Activated gamma-delta T cell treated with Interleukin-2 at 50 U/mL for 16 hours (primary cell): Measurements from ENCODE around the gene SYNJ1.
"Not testable (repeated sequence)": the region's sequence is repeated elsewhere in the genome, so short reads cannot be mapped to it uniquely, and the experiment has no call there.

Source experiments
- DNase-seq: peaks from one replicate; pipeline ENCODE4 v3.0.0-alpha.2; 2020

The SYNJ1 gene

DNA sequence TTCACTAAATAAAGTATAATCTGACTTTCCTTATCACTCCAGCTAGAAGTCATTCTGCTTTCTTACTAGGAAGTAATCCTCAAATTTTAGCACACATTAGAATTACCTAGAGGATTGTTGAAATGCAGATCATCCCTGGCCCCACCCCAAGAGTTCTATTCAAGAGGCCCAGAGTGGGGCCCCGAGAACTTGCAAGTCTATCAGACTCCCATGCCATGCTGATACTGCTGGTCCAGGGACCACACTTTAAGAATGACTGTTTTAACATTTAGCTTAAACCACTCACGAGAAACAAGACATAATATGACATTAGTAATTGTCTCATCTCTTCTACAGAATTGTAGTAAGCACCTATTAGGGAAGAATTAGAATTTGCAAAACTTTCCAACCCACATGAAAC is 7.7 kb upstream of the SYNJ1 start:
- no peak for DNase-seq

GRCh38 chr21:32733990-32734613 is 6.3 kb upstream of the SYNJ1 start:
- no peak for DNase-seq

- no peak for DNase-seq
Observed at GRCh38 chr21:32733356-32733755, 5.5 kb upstream of the SYNJ1 start.

DNA sequence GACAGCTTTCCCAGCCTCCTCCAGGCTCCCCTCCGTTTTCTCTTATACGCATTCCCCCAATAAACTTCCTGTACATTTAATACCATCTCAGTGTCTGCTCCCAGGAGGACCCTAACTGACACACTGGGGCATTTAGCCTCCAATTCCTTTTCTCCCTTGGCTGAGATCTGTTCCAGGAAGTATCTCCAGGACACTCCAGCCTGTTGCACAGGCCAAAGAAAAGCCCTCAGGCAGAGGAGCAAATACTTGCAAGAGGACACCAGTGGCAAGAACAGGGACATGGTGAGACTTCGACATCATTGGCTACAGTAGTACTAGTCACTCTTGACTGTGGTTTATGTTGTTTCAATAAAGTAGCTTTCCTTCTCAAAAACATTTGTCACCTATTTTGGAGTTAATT is 4.7 kb upstream of the SYNJ1 start:
- no peak for DNase-seq

DNA sequence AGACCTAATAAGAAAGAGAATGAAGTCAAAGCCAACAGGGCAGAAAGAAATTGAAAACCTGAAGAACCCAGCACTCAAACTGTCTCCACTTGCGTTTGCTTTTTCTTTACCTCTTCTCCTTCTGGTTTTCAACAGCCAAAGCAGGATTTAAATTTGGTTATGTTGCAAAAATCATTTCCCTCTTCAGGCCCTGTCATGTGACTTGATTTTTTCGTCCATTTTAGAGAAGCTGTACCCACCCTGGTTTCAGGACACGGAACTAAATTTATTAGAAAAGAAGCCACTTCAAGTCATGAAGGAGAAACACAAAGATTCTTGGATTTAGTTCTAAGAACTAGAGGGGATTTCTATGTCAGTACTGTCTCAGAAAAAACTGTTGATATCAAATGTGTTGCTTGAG is 1.0 kb upstream of the SYNJ1 start:
- no peak for DNase-seq

- no peak for DNase-seq
Observed at GRCh38 chr21:32728456-32728839, 635 bp upstream of the SYNJ1 start.

DNA sequence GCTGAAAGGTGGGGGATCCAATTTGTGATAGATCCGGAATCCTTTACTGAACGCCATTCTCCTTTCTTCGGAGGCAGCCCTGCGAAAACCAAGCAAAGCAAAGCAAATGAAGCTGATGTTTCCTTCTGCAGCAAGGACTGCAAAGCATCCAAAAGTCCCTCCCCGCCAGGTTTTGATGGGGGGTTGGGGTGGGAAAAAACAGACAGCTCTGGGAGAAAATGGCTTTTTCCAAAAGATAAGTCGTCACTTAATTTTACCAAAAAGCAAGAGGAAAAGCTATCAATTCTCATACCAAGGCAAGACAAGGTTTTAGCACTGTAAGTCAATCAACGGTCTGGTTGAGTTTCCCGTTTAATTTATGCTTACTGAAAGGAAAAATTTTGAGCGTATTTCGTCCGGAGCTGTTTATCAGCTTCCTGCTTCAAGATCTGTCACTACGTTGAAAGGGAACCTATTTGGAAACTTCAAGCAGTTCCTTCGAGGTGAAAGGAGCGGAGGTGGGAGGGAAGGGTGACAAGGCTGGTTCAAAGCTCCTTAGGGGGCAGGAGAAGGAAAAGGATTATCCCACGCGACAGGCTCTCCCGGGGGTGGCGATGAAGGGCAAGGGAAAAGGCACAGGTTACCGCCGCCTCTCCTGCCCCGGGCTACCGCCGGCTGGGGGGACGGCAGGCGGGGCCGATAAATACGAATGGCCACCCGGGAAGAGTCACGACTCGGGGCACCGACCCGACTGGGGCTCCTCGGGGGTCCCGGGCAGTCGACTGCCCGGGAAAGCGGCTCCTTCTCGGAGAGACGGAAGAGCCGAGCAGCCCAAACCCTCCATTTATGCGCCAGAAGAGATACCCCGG is 750 bp downstream of the SYNJ1 start:
- DNase-seq: no peak

DNA sequence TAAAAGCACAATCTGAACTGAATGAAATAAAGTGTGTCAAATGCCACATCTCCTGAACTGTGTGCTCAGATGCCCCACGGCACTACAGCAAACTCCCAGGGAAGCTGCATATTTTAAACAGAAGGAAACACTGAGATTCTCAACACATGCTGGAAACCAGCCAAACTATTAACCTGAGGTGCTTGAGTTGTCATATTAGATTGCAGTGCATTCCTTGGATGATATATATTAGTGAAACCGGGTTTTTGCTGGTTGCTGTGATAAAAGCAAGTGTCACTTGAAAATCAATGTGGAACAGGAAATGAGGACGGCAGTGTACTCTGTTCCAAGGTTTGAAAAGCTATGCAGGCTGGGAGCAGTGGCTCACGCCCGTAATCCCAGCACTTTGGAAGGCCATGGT is 8.7 kb downstream of the SYNJ1 start:
- no peak for DNase-seq

GRCh38 chr21:32717851-32718316 is 9.9 kb downstream of the SYNJ1 start:
- DNase-seq: no peak

DNA sequence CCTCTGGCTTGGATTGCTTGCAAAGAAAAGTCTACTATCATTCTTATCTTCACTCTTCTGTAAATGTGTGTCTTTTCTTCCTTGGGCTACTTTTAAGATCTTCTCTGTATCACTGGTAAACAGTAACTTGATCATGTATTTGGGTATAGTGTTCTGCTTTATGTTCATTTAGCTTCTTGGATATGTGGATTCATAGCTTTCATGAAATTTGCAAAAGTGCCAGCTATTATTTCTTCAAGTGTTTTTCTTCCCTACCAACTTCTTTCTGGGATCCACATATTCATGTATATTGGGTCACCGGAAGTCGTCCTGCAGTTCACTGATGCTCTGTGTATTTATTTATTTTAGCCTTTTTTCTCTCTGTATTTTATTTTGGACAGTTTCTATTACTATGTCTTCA is 11.3 kb downstream of the SYNJ1 start:
- no peak for DNase-seq

GRCh38 chr21:32713726-32714125 is 14.1 kb downstream of the SYNJ1 start:
- DNase-seq: no peak

DNA sequence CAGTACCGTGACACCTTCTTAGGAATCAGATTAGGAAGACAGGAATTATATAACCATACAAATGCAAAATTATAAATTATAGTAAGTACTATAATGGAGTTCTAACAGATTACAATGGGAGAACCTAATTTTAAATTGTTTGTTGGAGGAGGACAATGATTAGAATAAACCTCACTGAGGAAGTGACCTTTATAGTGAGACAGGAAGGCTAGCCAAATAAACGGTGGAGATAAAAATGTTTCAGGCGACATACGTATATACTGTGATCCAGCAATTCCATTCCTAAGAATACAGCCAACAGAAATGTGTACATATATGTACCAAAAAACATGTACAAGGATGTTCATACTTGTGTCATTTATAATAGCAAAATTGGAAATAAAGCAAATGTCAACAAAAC is 15.2 kb downstream of the SYNJ1 start:
- DNase-seq: no peak

DNA sequence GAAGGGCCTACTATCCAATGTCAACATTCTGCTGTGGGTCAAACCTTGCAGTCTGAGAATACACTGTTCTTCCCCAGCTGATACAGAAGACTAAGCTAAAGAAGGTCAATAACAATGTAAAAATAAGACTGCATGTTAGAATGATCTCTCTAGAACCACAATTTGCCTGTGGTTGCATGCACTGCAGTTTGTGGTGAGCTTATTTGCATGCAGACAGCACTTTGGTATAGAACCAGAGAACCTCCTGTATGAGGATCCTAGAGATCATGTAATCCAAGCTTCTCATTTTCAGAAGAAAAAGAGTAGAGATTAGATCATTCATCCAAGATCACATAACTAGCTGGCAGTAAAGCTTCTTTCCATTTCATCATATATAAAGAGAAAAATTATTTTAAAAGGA is 15.8 kb downstream of the SYNJ1 start:
- DNase-seq: no peak

- DNase-seq: no peak
Observed at GRCh38 chr21:32710987-32711386, 16.8 kb downstream of the SYNJ1 start.

DNA sequence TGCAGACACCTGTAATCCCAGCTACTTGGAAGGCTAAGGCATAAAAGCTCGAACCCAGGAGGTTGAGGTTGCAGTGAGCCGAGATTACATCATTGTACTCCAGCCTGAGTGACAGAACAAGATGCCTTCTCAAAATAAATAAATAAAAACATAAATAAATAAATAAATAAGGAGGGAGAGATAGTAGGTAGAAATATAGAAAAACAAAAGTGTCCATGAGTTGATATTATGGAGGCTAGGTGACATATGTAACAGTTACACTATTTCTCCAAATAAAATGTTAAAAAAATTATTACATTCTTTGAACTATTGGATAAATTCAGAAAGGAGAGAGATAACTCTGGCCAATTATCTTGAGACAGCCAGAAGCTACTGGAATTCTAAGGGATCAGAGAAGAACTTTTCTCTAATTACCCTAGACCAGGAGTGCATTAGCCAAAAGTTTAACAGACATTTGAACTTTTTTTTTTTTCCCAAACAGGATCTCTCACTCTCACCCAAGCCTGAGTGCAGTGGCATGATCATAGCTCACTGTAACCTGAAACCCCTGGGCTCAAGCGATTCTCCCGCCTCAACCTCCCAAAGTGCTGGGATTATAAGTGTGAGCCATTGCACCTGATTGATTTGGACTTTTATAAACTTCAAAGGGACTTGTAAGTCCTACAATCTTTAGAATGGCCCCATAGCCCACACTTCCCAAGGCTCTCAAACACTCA is 17.6 kb downstream of the SYNJ1 start:
- DNase-seq: no peak

- no peak for DNase-seq
Observed at GRCh38 chr21:32708069-32708468, 19.7 kb downstream of the SYNJ1 start.

DNA sequence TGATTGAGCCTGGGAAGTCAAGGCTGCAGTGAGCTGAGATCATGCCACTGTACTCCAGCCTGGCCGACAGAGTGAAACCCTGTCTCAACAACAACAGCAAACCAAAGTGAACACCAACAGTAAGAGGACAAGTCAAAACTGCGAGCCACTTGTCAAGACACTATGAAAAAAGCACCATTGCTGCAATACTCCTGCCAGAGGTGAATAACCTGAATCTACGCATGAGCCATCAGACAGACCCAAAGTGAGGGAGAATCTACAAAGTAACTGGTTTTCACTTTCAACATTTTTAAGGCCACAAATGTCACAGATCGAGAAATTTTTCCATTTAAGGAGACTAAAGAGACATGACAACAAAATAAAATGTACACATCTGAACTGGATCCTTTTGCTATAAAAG is 21.9 kb downstream of the SYNJ1 start:
- no peak for DNase-seq

DNA sequence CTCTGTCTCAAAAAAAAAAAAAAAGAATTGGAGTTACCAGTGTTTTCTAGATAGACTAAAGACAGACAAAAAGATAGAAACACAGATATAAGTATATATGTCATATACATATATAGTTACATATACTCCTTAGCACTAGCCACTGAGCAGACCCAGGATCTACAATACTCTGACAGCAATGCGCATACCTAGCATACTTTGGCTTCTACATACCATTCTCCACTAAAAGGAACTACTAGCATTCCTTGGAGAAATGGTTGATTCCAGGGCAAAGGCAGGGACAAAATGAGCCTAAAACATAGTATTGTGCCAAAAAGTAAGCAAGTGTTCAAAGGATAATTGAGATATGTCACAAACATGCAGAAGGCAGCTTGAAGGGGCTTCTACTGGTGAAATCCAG is 22.7 kb downstream of the SYNJ1 start:
- no peak for DNase-seq

DNA sequence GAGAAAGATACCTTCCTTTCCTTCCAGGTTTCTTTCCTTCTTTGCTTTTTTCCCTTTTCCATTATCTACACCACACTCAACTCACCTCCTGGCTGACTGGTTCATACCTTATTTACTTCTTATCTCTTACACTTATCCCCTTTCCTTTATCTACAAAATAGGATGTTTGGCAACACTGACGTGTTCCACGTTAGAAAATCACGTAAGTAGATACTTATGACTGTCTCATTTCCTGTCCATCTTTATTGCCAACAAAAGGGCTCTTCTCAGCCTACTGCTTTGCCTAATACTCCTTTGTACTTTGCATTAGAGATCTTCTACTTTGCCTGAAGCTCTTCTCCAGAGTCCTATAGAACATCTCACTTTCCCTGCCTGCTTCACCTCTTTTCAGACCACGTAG is 25.1 kb downstream of the SYNJ1 start:
- DNase-seq: no peak

GRCh38 chr21:32698971-32699693 is 28.7 kb downstream of the SYNJ1 start:
- no peak for DNase-seq

DNA sequence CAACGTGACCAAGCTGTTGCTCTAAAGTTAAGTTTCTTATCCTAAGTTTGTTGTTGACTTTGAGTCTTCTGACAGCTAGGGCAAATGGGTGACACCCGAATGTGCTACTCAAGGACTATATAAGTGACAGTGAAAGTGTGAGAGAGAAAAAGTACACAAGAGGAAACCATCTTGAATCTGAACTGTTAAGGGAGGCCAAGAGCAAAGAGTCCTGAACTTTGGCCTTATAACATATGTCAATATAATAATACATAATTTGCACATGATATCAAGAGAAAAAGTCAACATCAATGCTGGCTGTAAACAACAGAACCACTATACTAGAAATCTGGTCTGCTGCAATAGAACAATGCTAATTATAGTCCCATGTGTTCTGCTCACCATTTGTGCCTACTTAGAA is 29.5 kb downstream of the SYNJ1 start:
- DNase-seq: no peak

DNA sequence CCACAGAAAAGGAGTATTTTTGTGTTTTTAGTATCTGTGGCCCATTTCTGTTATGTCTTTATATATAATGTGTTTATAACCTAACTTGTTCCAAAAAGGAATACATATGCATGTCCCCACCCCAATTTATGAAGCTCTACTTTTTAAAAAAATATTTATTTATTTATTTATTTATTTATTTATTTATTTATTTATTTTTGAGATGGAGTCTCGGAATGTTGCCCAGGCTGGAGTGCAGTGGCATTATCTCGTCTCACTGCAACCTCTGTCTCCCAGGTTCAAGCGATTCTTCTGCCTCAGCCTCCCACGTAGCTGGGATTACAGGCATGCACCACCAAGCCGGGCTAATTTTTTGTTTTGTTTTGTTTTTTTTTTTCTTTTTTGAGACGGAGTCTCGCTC is 32.3 kb downstream of the SYNJ1 start:
- DNase-seq: not testable (repeated sequence)

DNA sequence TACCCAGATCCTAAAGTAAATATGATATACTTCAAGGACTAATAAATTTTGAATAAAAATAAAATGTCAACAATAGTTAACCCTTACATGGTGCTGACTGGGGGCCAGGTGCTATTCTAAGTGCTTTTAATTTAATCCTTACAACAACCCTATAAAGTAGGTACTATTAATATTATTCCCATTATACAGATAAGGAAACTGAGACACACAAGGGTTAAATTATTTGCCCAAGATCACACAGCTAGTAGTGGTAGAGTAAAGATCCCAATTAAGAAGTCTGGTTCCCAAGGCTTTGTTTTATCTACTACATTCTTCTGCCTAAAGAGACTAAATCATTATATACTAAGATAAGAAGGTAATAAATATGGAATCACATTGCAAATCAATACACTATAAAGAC is 34.2 kb downstream of the SYNJ1 start:
- no peak for DNase-seq
